Retinal pigment epithelial cell (primary cell): ENCODE measurements around the gene ORM2.

Source experiments
- DNase-seq: peaks from one replicate; pipeline ENCODE4 v3.0.0-alpha.2; 2010; ENCODE audit warnings: low read depth
- H3K4me3 ChIP-seq: 2 replicates; pipeline ENCODE4 v1.5.1; 2011; ENCODE audit warnings: mild to moderate bottlenecking, low read length, control low read depth, moderate library complexity
- CTCF ChIP-seq: conservative IDR thresholded peaks from 2 replicates; pipeline ENCODE4 v1.5.1; 2011; ENCODE audit warnings: low read depth, low read length, control low read depth, inconsistent platforms

Gene ORM2

GRCh38 chr9:114296338-114296737 is 33.3 kb upstream of the ORM2 start:
- no peak for DNase-seq
- H3K4me3 ChIP-seq = no peak overlapping the region
- no peak for TF ChIP-seq CTCF

- no peak for TF ChIP-seq CTCF
- no peak for DNase-seq
- no peak overlapping the region for H3K4me3 ChIP-seq
Observed at GRCh38 chr9:114299286-114300152, 30.1 kb upstream of the ORM2 start.

- no peak for DNase-seq
- no peak for TF ChIP-seq CTCF
- no peak overlapping the region for H3K4me3 ChIP-seq
Observed at GRCh38 chr9:114300153-114300845, 29.4 kb upstream of the ORM2 start.

- TF ChIP-seq CTCF = no peak
- H3K4me3 ChIP-seq = no peak overlapping the region
- no peak for DNase-seq
Observed at GRCh38 chr9:114300846-114301797, 28.5 kb upstream of the ORM2 start.

- no peak overlapping the region for H3K4me3 ChIP-seq
- TF ChIP-seq CTCF = no peak
- DNase-seq = no peak
Observed at GRCh38 chr9:114301798-114302565, 27.7 kb upstream of the ORM2 start.

GRCh38 chr9:114302727-114303126 is 26.9 kb upstream of the ORM2 start:
- no peak overlapping the region for H3K4me3 ChIP-seq
- DNase-seq = no peak
- no peak for TF ChIP-seq CTCF
